K562 (cell line): ENCODE data around the gene RGS19. TPM values are rescaled to one million over a fixed set of nuclear protein-coding genes. Genes with fewer than 3 reads are reported as not detected.

Experiments used
- DDX20 ChIP-seq: fragments of 450-650 bp; IDR thresholded peaks from 2 replicates; pipeline ENCODE4 v1.6.1; 2016; ENCODE audit warnings: missing genetic modification characterization, low read depth, mild to moderate bottlenecking, missing compliant biosample characterization, moderate library complexity
- E2F3 ChIP-seq: fragments of 250-450 bp; sonication (Bioruptor Pico); IDR thresholded peaks from 2 replicates; pipeline ENCODE4 v1.4.0; 2020; ENCODE audit warnings: mild to moderate bottlenecking
- GATAD2A ChIP-seq: fragments of 450-650 bp; IDR thresholded peaks from 2 replicates; pipeline ENCODE4 v1.6.1; 2017
- GATAD2B ChIP-seq: fragments of 450-650 bp; IDR thresholded peaks from 2 replicates; pipeline ENCODE4 v1.6.1; 2017; ENCODE audit warnings: mild to moderate bottlenecking, borderline replicate concordance
- SMAD3 ChIP-seq: fragments of 450-650 bp; formaldehyde crosslinking; conservative IDR thresholded peaks from 2 replicates; pipeline ENCODE4 v1.4.0; 2020; ENCODE audit warnings: mild to moderate bottlenecking
- SMARCB1 ChIP-seq: IDR thresholded peaks from 2 replicates; pipeline ENCODE4 v1.6.1; 2011; ENCODE audit warnings: improper control_type of control experiment, low read depth; ENCODE audit not compliant: insufficient read length
- SPI1 ChIP-seq: IDR thresholded peaks from 2 replicates; pipeline ENCODE4 v1.6.1; 2011; ENCODE audit warnings: low read depth, low read length, control low read depth, borderline replicate concordance
- YY1 ChIP-seq, 3 experiments: IDR thresholded peaks; 2 replicates each; pipeline ENCODE4 v1.6.1; 2011; ENCODE audit warnings: low read length in 2 of 3, mild to moderate bottlenecking in 2 of 3, moderate library complexity in 2 of 3, borderline replicate concordance in 1 of 3, control low read depth in 1 of 3, low read depth in 1 of 3; ENCODE audit not compliant: insufficient read depth in 3 of 3, insufficient replicate concordance in 2 of 3, control insufficient read depth in 1 of 3, insufficient read length in 1 of 3; ENCODE audit errors: extremely low read depth in 1 of 3
- ZNF347 ChIP-seq: fragments of 450-650 bp; formaldehyde crosslinking; IDR thresholded peaks from 2 replicates; pipeline ENCODE4 v1.4.0; 2020; ENCODE audit warnings: low read depth, mild to moderate bottlenecking, moderate library complexity
- polyA plus RNA-seq, 8 experiments: library from polyadenylated mRNA; depleted of rRNA in 4 of 8; stranded (reverse) in 5 of 8; unstranded in 3 of 8; fragments of >200 nt; fragmentation: Nextera tagmentation in 2 of 8; fragmentation: Illumina TruSeq in 1 of 8; extraction: Ambion mirVana in 2 of 8; extraction: Trizol in 1 of 8; gene quantifications; 2 replicates each; pipeline versions ENCODE4 v1.2.1 to v1.2.3, GENCODE V29; 2011 to 2014; ENCODE audit warnings: inconsistent platforms in 1 of 8, missing spikeins in 1 of 8
- total RNA-seq, 7 experiments: library from RNA; depleted of rRNA in 6 of 7; stranded (reverse); fragments of >200 nt in 6 of 7; fragmentation: Illumina TruSeq in 2 of 7; extraction: Trizol in 2 of 7; gene quantifications; 2 replicates each; pipeline versions ENCODE4 v1.2.1 to v1.2.3, GENCODE V29; 2011 to 2021; ENCODE audit warnings: low replicate concordance in 1 of 7
- TF ChIP-seq, protein P1 (sequence below): fragments of 200-600 bp; sonication (generic); IDR thresholded peaks from one replicate; pipeline ENCODE4 v1.6.1; 2012; ENCODE audit warnings: mild to moderate bottlenecking, low read depth, low read length, inconsistent platforms
- TF ChIP-seq, protein P2 (sequence below): fragments of 450-650 bp; formaldehyde crosslinking; conservative IDR thresholded peaks from 2 replicates; pipeline ENCODE4 v1.4.0; 2022; ENCODE audit warnings: mild to moderate bottlenecking, missing genetic modification characterization
- TF ChIP-seq, protein P3 (sequence below): sonication (generic); formaldehyde crosslinking; IDR thresholded peaks from 2 replicates; pipeline ENCODE4 v1.8.1; 2022; ENCODE audit warnings: missing genetic modification reagents

Gene RGS19
- total and polyA plus RNA-seq, 9 of the 15 experiments (the other 6 are each of a cell fraction or from before 2014, with no cell fraction given) = 0.41 to 23.7 (median 14.6) TPM

DNA sequence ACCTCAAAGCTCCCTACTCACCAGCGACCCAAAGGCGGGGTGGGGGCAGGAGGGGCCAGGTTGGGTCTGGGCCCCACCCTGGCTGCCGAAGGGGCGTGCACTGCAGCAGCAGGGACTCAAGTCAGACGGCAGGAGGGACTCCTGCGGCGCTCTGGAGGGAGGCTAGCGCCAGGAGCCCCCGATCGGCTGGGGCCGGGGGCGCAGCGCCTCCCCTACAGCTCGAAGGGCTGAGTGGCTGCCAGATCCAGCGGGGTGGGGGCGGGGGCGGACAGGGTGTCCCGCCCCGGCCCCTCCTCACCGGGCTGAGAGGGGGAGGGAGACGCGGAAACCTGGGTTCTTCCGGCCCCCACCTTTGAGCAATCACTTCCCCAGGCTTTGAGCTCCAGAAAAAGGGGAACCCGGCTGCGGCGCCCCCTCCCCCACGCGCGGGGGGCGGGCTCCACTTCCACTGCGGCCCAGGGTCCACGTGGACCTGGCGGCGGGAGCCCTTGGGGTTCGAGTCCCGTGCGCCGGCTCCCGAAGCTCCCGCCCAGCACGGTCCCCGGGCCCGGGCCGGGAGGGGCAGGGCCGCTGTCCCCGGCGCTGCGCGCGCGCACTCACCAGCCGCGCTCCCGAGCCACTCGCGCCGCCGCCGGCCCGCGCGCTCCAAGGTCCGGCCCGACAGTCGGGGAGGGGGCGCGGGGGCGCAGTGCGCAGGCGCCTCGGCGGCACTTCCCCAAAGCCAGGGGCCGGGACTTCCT lies at the start of gene RGS19 (continued):
- TF ChIP-seq SPI1 (peak; percentile 96), SMAD3 (no peak), GATAD2A (no peak), GATAD2B (peak; percentile 64; the same call in 1 of the 2 replicates), SMARCB1 (no peak), YY1 (IDR thresholded peaks at IDR 0.05; ENCODE audit: borderline replicate concordance in 1 of 3, control insufficient read depth in 1 of 3, extremely low read depth in 1 of 3, insufficient read depth in 3 of 3, insufficient read length in 1 of 3, insufficient replicate concordance in 2 of 3, low read depth in 1 of 3, low read length in 2 of 3) (no peak), DDX20 (tag) (no peak), ZNF347 (CRISPR knock-in tag) (no peak), E2F3 (CRISPR knock-in tag) (0 out of 2 replicates have a peak, but pooled peaks have one; percentile 43)
- TF ChIP-seq, protein P1, sequence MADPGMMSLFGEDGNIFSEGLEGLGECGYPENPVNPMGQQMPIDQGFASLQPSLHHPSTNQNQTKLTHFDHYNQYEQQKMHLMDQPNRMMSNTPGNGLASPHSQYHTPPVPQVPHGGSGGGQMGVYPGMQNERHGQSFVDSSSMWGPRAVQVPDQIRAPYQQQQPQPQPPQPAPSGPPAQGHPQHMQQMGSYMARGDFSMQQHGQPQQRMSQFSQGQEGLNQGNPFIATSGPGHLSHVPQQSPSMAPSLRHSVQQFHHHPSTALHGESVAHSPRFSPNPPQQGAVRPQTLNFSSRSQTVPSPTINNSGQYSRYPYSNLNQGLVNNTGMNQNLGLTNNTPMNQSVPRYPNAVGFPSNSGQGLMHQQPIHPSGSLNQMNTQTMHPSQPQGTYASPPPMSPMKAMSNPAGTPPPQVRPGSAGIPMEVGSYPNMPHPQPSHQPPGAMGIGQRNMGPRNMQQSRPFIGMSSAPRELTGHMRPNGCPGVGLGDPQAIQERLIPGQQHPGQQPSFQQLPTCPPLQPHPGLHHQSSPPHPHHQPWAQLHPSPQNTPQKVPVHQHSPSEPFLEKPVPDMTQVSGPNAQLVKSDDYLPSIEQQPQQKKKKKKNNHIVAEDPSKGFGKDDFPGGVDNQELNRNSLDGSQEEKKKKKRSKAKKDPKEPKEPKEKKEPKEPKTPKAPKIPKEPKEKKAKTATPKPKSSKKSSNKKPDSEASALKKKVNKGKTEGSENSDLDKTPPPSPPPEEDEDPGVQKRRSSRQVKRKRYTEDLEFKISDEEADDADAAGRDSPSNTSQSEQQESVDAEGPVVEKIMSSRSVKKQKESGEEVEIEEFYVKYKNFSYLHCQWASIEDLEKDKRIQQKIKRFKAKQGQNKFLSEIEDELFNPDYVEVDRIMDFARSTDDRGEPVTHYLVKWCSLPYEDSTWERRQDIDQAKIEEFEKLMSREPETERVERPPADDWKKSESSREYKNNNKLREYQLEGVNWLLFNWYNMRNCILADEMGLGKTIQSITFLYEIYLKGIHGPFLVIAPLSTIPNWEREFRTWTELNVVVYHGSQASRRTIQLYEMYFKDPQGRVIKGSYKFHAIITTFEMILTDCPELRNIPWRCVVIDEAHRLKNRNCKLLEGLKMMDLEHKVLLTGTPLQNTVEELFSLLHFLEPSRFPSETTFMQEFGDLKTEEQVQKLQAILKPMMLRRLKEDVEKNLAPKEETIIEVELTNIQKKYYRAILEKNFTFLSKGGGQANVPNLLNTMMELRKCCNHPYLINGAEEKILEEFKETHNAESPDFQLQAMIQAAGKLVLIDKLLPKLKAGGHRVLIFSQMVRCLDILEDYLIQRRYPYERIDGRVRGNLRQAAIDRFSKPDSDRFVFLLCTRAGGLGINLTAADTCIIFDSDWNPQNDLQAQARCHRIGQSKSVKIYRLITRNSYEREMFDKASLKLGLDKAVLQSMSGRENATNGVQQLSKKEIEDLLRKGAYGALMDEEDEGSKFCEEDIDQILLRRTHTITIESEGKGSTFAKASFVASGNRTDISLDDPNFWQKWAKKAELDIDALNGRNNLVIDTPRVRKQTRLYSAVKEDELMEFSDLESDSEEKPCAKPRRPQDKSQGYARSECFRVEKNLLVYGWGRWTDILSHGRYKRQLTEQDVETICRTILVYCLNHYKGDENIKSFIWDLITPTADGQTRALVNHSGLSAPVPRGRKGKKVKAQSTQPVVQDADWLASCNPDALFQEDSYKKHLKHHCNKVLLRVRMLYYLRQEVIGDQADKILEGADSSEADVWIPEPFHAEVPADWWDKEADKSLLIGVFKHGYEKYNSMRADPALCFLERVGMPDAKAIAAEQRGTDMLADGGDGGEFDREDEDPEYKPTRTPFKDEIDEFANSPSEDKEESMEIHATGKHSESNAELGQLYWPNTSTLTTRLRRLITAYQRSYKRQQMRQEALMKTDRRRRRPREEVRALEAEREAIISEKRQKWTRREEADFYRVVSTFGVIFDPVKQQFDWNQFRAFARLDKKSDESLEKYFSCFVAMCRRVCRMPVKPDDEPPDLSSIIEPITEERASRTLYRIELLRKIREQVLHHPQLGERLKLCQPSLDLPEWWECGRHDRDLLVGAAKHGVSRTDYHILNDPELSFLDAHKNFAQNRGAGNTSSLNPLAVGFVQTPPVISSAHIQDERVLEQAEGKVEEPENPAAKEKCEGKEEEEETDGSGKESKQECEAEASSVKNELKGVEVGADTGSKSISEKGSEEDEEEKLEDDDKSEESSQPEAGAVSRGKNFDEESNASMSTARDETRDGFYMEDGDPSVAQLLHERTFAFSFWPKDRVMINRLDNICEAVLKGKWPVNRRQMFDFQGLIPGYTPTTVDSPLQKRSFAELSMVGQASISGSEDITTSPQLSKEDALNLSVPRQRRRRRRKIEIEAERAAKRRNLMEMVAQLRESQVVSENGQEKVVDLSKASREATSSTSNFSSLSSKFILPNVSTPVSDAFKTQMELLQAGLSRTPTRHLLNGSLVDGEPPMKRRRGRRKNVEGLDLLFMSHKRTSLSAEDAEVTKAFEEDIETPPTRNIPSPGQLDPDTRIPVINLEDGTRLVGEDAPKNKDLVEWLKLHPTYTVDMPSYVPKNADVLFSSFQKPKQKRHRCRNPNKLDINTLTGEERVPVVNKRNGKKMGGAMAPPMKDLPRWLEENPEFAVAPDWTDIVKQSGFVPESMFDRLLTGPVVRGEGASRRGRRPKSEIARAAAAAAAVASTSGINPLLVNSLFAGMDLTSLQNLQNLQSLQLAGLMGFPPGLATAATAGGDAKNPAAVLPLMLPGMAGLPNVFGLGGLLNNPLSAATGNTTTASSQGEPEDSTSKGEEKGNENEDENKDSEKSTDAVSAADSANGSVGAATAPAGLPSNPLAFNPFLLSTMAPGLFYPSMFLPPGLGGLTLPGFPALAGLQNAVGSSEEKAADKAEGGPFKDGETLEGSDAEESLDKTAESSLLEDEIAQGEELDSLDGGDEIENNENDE = no peak
- TF ChIP-seq, protein P2, sequence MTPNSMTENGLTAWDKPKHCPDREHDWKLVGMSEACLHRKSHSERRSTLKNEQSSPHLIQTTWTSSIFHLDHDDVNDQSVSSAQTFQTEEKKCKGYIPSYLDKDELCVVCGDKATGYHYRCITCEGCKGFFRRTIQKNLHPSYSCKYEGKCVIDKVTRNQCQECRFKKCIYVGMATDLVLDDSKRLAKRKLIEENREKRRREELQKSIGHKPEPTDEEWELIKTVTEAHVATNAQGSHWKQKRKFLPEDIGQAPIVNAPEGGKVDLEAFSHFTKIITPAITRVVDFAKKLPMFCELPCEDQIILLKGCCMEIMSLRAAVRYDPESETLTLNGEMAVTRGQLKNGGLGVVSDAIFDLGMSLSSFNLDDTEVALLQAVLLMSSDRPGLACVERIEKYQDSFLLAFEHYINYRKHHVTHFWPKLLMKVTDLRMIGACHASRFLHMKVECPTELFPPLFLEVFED (CRISPR knock-in tag) = no peak
- TF ChIP-seq, protein P3, sequence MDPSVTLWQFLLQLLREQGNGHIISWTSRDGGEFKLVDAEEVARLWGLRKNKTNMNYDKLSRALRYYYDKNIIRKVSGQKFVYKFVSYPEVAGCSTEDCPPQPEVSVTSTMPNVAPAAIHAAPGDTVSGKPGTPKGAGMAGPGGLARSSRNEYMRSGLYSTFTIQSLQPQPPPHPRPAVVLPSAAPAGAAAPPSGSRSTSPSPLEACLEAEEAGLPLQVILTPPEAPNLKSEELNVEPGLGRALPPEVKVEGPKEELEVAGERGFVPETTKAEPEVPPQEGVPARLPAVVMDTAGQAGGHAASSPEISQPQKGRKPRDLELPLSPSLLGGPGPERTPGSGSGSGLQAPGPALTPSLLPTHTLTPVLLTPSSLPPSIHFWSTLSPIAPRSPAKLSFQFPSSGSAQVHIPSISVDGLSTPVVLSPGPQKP (CRISPR knock-in tag) = no peak
